Astrocyte (in vitro differentiated cells and primary cell): ENCODE results near the gene WDPCP. TPM values are rescaled to one million over a fixed set of nuclear protein-coding genes. Genes with fewer than 3 reads are reported as not detected.
"Not testable (repeated sequence)": the region's sequence is repeated elsewhere in the genome, so short reads cannot be mapped to it uniquely, and the experiment has no call there.

ENCODE experiments used
- DNase-seq: peaks from one replicate; pipeline ENCODE4 v3.0.0-alpha.2; 2010; ENCODE audit warnings: low read depth
- FAIRE-seq: peaks from 2 replicates; lab custom pipeline; 2011; peaks lifted over from hg19 to GRCh38; lab: Jason Lieb, UNC
- H2AFZ ChIP-seq: 2 replicates; pipeline ENCODE4 v1.6.0; 2012; ENCODE audit warnings: low read depth, low read length, inconsistent platforms
- H3K27ac ChIP-seq: 2 replicates; pipeline ENCODE4 v1.5.1; 2011; ENCODE audit warnings: low read depth, low read length, inconsistent platforms
- H3K27me3 ChIP-seq: 2 replicates; pipeline ENCODE4 v1.6.0; 2011; ENCODE audit warnings: low read length, inconsistent platforms; ENCODE audit not compliant: insufficient read depth
- H3K36me3 ChIP-seq: 2 replicates; pipeline ENCODE4 v1.5.1; 2011; ENCODE audit warnings: low read length, inconsistent platforms; ENCODE audit not compliant: insufficient read depth
- H3K4me1 ChIP-seq: 2 replicates; pipeline ENCODE4 v1.5.1; 2011; ENCODE audit warnings: low read length, inconsistent platforms; ENCODE audit not compliant: insufficient read depth
- H3K4me2 ChIP-seq: 2 replicates; pipeline ENCODE4 v1.6.0; 2012; ENCODE audit warnings: low read length, inconsistent platforms
- H3K4me3 ChIP-seq: 2 replicates; pipeline ENCODE4 v1.5.1; 2011; ENCODE audit warnings: low read depth, mild to moderate bottlenecking, low read length, inconsistent platforms; ENCODE audit not compliant: insufficient read depth
- H3K79me2 ChIP-seq: 2 replicates; pipeline ENCODE4 v1.6.0; 2012; ENCODE audit warnings: mild to moderate bottlenecking, low read length, inconsistent platforms; ENCODE audit not compliant: insufficient read depth
- H3K9ac ChIP-seq: 2 replicates; pipeline ENCODE4 v1.6.0; 2012; ENCODE audit warnings: mild to moderate bottlenecking, low read length, inconsistent platforms
- H3K9me3 ChIP-seq: 2 replicates; pipeline ENCODE4 v1.5.1; 2012; ENCODE audit warnings: low read depth, mild to moderate bottlenecking, low read length, inconsistent platforms; ENCODE audit not compliant: insufficient read depth
- H4K20me1 ChIP-seq: 2 replicates; pipeline ENCODE4 v1.6.0; 2012; ENCODE audit warnings: low read length, inconsistent platforms; ENCODE audit not compliant: insufficient read depth
- H3K27ac Mint-ChIP-seq: one replicate; pipeline ENCODE4 v1.8.0; 2021; ENCODE audit warnings: mild to moderate bottlenecking, mixed read lengths; ENCODE audit not compliant: unreplicated experiment
- H3K27me3 Mint-ChIP-seq: one replicate; pipeline ENCODE4 v1.8.0; 2021; ENCODE audit warnings: low read depth, mixed read lengths; ENCODE audit not compliant: unreplicated experiment
- H3K36me3 Mint-ChIP-seq: one replicate; pipeline ENCODE4 v1.8.0; 2021; ENCODE audit warnings: low read depth, mixed read lengths; ENCODE audit not compliant: unreplicated experiment
- H3K4me1 Mint-ChIP-seq: one replicate; pipeline ENCODE4 v1.8.0; 2021; ENCODE audit warnings: low read depth, mixed read lengths; ENCODE audit not compliant: unreplicated experiment
- H3K4me3 Mint-ChIP-seq: one replicate; pipeline ENCODE4 v1.8.0; 2021; ENCODE audit warnings: mild to moderate bottlenecking, moderate library complexity, mixed read lengths; ENCODE audit not compliant: unreplicated experiment
- H3K9me3 Mint-ChIP-seq: one replicate; pipeline ENCODE4 v1.8.0; 2021; ENCODE audit warnings: mild to moderate bottlenecking, mixed read lengths; ENCODE audit not compliant: unreplicated experiment
- CTCF ChIP-seq: IDR thresholded peaks from 2 replicates; pipeline ENCODE4 v1.5.1; 2011; ENCODE audit warnings: low read depth, mild to moderate bottlenecking, inconsistent platforms, low read length, moderate library complexity; ENCODE audit not compliant: insufficient read depth
- EZH2 ChIP-seq: IDR thresholded peaks from 2 replicates; pipeline ENCODE4 v1.6.1; 2012; ENCODE audit warnings: mild to moderate bottlenecking, low read length, inconsistent platforms; ENCODE audit not compliant: insufficient read depth
- total RNA-seq: library from RNA; stranded (reverse); gene quantifications from 2 replicates; pipeline ENCODE4 v1.2.1, GENCODE V29; 2021

The WDPCP gene
- total RNA-seq, 1 donor from 2014 or later = 15.1 TPM

- Histone ChIP-seq H3K27me3 (no peaks in the 10 kb centered on the region), H3K79me2 (no peaks in the 10 kb centered on the region), H2AFZ (no peak overlapping the region), H3K4me3 (no peak overlapping the region), H3K4me2 (no peak overlapping the region), H3K9ac (no peak overlapping the region), H3K4me1 (no peaks in the 10 kb centered on the region), H3K36me3 (no peaks in the 10 kb centered on the region), H3K27ac (no peak overlapping the region), H4K20me1 (no peaks in the 10 kb centered on the region), H3K9me3 (no peaks in the 10 kb centered on the region)
- no peak overlapping the region for H3K4me3 Mint-ChIP-seq
- H3K27me3 Mint-ChIP-seq = no peaks in the 10 kb centered on the region
- TF ChIP-seq CTCF (no peak), EZH2 (no peak)
- DNase-seq = no peak
- no peaks in the 10 kb centered on the region for H3K4me1 Mint-ChIP-seq
- FAIRE-seq = no peak
- no peaks in the 10 kb centered on the region for H3K9me3 Mint-ChIP-seq
- no peak overlapping the region for H3K27ac Mint-ChIP-seq
- no peaks in the 10 kb centered on the region for H3K36me3 Mint-ChIP-seq
These were observed 110.6 kb downstream of the WDPCP start for GRCh38 chr2:63477686-63478085.

DNA sequence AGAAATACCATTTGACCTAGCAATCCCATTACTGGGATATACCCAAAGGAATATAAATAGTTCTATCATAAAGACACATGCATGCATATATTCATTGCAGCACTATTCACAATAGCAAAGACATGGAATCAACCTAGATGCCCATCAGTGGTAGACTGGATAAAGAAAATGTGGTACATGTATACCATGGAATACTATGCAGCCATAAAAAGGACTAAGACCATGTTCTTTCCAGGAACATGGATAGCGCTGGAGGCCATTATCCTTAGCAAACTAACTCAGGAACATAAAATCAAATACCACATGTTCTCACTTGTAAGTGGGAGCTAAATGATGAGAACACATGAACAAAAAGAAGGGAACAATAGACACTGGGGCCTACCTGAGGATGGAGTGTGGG, 119.0 kb downstream of the WDPCP start:
- not testable (repeated sequence) for H3K27me3 Mint-ChIP-seq, DNase-seq, H3K27ac Mint-ChIP-seq, H3K9me3 ChIP-seq, H3K9ac ChIP-seq, H3K4me1 Mint-ChIP-seq, H3K4me1 ChIP-seq, H3K4me3 ChIP-seq, H3K4me3 Mint-ChIP-seq, H2AFZ ChIP-seq, FAIRE-seq, H3K4me2 ChIP-seq, H3K27ac ChIP-seq, H4K20me1 ChIP-seq, H3K79me2 ChIP-seq, H3K36me3 ChIP-seq, H3K36me3 Mint-ChIP-seq, H3K9me3 Mint-ChIP-seq, H3K27me3 ChIP-seq

- no peak overlapping the region for H3K27ac Mint-ChIP-seq
- Histone ChIP-seq H3K79me2 (no peaks in the 10 kb centered on the region), H3K9ac (no peak overlapping the region), H3K27ac (no peak overlapping the region), H3K27me3 (no peaks in the 10 kb centered on the region), H4K20me1 (no peaks in the 10 kb centered on the region), H3K36me3 (no peaks in the 10 kb centered on the region), H3K4me2 (no peak overlapping the region), H3K9me3 (no peaks in the 10 kb centered on the region), H2AFZ (no peak overlapping the region), H3K4me1 (no peaks in the 10 kb centered on the region), H3K4me3 (no peak overlapping the region)
- DNase-seq (peak; percentile 26), FAIRE-seq (no peak)
- peaks cover 2% of the 10 kb centered on the region for H3K4me1 Mint-ChIP-seq
- TF ChIP-seq CTCF = no peak
- H3K4me3 Mint-ChIP-seq = no peak overlapping the region
- peaks cover 19% of the 10 kb centered on the region for H3K36me3 Mint-ChIP-seq
- H3K27me3 Mint-ChIP-seq = no peaks in the 10 kb centered on the region
- H3K9me3 Mint-ChIP-seq = peaks cover 10% of the 10 kb centered on the region
These were observed 122.6 kb downstream of the WDPCP start for GRCh38 chr2:63465633-63466032.
